ENCODE results near the gene RIBC1. TPM values are rescaled to one million over a fixed set of nuclear protein-coding genes. Genes with fewer than 3 reads are reported as not detected.

Gene RIBC1
- total and polyA plus RNA-seq, 9 of the 15 experiments (the other 6 are each of a cell fraction or from before 2014, with no cell fraction given), result 0.07 to 0.51 (median 0.44) TPM

DNA sequence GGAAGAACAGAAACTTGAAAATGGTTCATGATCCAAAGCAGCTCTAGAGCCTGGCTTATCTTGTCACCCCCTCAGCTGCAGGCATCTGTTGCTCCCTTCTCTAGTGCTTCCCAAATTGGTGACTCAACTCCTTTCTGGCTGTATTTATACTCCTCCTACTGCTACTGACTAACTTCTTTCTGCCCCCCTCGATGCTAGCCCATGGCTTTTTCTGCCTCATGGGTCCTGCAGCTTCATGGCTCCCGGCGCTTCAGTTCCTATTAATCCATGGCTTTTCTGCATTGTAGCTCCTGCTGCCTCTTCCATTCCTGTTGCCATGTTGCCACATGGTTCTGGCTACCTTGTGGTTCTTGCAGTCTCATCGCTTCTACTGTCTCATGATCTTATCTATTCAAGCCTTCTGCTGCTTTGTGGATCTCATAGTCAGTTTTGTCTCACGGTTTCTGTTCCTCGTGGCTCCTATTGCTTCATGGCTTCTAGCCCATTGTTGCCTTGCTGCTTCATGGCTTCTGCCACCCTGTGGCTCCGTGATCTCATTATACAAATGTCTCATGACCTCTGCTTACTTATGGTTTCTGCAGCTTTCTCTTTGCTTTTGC lies 48.4 kb upstream of the RIBC1 start (continued):
- TF ChIP-seq, protein P1, sequence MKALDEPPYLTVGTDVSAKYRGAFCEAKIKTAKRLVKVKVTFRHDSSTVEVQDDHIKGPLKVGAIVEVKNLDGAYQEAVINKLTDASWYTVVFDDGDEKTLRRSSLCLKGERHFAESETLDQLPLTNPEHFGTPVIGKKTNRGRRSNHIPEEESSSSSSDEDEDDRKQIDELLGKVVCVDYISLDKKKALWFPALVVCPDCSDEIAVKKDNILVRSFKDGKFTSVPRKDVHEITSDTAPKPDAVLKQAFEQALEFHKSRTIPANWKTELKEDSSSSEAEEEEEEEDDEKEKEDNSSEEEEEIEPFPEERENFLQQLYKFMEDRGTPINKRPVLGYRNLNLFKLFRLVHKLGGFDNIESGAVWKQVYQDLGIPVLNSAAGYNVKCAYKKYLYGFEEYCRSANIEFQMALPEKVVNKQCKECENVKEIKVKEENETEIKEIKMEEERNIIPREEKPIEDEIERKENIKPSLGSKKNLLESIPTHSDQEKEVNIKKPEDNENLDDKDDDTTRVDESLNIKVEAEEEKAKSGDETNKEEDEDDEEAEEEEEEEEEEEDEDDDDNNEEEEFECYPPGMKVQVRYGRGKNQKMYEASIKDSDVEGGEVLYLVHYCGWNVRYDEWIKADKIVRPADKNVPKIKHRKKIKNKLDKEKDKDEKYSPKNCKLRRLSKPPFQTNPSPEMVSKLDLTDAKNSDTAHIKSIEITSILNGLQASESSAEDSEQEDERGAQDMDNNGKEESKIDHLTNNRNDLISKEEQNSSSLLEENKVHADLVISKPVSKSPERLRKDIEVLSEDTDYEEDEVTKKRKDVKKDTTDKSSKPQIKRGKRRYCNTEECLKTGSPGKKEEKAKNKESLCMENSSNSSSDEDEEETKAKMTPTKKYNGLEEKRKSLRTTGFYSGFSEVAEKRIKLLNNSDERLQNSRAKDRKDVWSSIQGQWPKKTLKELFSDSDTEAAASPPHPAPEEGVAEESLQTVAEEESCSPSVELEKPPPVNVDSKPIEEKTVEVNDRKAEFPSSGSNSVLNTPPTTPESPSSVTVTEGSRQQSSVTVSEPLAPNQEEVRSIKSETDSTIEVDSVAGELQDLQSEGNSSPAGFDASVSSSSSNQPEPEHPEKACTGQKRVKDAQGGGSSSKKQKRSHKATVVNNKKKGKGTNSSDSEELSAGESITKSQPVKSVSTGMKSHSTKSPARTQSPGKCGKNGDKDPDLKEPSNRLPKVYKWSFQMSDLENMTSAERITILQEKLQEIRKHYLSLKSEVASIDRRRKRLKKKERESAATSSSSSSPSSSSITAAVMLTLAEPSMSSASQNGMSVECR (CRISPR knock-in tag; IDR thresholded peaks at IDR 0.05), result no peak
- no peak for TF ChIP-seq RBM14 (IDR thresholded peaks at IDR 0.05; ENCODE audit: borderline replicate concordance, insufficient read depth, low read depth, low read length)
- no peak for TF ChIP-seq ZNF324 (CRISPR knock-in tag; IDR thresholded peaks at IDR 0.05)
- no peak for TF ChIP-seq FOXA1 (IDR thresholded peaks at IDR 0.05; ENCODE audit: borderline replicate concordance)
- TF ChIP-seq RHOXF2B (CRISPR knock-in tag; conservative IDR thresholded peaks at IDR 0.05), result no peak
- TF ChIP-seq ZNF274 (IDR thresholded peaks at IDR 0.05; ENCODE audit: borderline replicate concordance, low read depth, low read length), result no peak
- TF ChIP-seq U2AF2 (optimal IDR thresholded peaks at IDR 0.05; ENCODE audit: low read depth, low read length), result no peak
- TF ChIP-seq, protein P2, sequence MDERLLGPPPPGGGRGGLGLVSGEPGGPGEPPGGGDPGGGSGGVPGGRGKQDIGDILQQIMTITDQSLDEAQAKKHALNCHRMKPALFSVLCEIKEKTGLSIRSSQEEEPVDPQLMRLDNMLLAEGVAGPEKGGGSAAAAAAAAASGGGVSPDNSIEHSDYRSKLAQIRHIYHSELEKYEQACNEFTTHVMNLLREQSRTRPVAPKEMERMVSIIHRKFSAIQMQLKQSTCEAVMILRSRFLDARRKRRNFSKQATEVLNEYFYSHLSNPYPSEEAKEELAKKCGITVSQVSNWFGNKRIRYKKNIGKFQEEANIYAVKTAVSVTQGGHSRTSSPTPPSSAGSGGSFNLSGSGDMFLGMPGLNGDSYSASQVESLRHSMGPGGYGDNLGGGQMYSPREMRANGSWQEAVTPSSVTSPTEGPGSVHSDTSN (CRISPR knock-in tag; IDR thresholded peaks at IDR 0.05; ENCODE audit: low read depth), result no peak
- TF ChIP-seq, protein P2 (tag; conservative IDR thresholded peaks at IDR 0.05; ENCODE audit: low read depth), result no peak
- no peak for TF ChIP-seq HDAC3 (IDR thresholded peaks at IDR 0.05; ENCODE audit: borderline replicate concordance, partially characterized antibody)
- TF ChIP-seq, protein P3, sequence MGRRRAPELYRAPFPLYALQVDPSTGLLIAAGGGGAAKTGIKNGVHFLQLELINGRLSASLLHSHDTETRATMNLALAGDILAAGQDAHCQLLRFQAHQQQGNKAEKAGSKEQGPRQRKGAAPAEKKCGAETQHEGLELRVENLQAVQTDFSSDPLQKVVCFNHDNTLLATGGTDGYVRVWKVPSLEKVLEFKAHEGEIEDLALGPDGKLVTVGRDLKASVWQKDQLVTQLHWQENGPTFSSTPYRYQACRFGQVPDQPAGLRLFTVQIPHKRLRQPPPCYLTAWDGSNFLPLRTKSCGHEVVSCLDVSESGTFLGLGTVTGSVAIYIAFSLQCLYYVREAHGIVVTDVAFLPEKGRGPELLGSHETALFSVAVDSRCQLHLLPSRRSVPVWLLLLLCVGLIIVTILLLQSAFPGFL (CRISPR knock-in tag; IDR thresholded peaks at IDR 0.05), result no peak
- TF ChIP-seq CBX5 (IDR thresholded peaks at IDR 0.05; ENCODE audit: borderline replicate concordance, low read depth), result no peak
- TF ChIP-seq, protein P4, sequence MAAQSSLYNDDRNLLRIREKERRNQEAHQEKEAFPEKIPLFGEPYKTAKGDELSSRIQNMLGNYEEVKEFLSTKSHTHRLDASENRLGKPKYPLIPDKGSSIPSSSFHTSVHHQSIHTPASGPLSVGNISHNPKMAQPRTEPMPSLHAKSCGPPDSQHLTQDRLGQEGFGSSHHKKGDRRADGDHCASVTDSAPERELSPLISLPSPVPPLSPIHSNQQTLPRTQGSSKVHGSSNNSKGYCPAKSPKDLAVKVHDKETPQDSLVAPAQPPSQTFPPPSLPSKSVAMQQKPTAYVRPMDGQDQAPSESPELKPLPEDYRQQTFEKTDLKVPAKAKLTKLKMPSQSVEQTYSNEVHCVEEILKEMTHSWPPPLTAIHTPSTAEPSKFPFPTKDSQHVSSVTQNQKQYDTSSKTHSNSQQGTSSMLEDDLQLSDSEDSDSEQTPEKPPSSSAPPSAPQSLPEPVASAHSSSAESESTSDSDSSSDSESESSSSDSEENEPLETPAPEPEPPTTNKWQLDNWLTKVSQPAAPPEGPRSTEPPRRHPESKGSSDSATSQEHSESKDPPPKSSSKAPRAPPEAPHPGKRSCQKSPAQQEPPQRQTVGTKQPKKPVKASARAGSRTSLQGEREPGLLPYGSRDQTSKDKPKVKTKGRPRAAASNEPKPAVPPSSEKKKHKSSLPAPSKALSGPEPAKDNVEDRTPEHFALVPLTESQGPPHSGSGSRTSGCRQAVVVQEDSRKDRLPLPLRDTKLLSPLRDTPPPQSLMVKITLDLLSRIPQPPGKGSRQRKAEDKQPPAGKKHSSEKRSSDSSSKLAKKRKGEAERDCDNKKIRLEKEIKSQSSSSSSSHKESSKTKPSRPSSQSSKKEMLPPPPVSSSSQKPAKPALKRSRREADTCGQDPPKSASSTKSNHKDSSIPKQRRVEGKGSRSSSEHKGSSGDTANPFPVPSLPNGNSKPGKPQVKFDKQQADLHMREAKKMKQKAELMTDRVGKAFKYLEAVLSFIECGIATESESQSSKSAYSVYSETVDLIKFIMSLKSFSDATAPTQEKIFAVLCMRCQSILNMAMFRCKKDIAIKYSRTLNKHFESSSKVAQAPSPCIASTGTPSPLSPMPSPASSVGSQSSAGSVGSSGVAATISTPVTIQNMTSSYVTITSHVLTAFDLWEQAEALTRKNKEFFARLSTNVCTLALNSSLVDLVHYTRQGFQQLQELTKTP (IDR thresholded peaks at IDR 0.05; ENCODE audit: low read depth in 1 of 2, partially characterized antibody in 2 of 2), result peak in 1 of 2 experiments; percentile 51
- TF ChIP-seq MTF1 (CRISPR knock-in tag; IDR thresholded peaks at IDR 0.05; ENCODE audit: borderline replicate concordance), result no peak
- peak; percentile 92 for TF ChIP-seq L3MBTL2 (IDR thresholded peaks at IDR 0.05)
